H1 (cell line): ENCODE data around the gene BTBD9. TPM values are rescaled to one million over a fixed set of nuclear protein-coding genes. Genes with fewer than 3 reads are reported as not detected.

Experiments
- CTCF ChIA-PET: fragments of 300-600 bp; sonication (Branson Sonifier 250); formaldehyde crosslinking; loops from one replicate; lab custom pipeline; 2021; ENCODE audit not compliant: partially characterized antibody; lab: Charles Lee
- POLR2A ChIA-PET: fragments of 300-600 bp; sonication (Branson Sonifier 250); formaldehyde crosslinking; loops from one replicate; lab custom pipeline; 2021; ENCODE audit warnings: inconsistent platforms; ENCODE audit not compliant: partially characterized antibody; lab: Charles Lee
- DNase-seq, 2 experiments: peaks; one replicate each; pipeline versions ENCODE4 v3.0.0 to v3.0.0-alpha.2; 2010 to 2022; ENCODE audit warnings: low spot score in 2 of 2, low read depth in 1 of 2, mixed read lengths in 1 of 2
- FAIRE-seq: peaks from 2 replicates; lab custom pipeline; 2011; peaks lifted over from hg19 to GRCh38; lab: Jason Lieb, UNC
- H2AFZ ChIP-seq: 2 replicates; pipeline ENCODE4 v1.8.1; 2012; ENCODE audit warnings: low read length, inconsistent platforms
- H2AK5ac ChIP-seq: 2 replicates; pipeline ENCODE4 v1.6.1; 2013; ENCODE audit warnings: low read depth, low read length
- H2BK120ac ChIP-seq: replicated peaks from 2 replicates; pipeline ENCODE3; 2013; ENCODE audit warnings: low read depth, low read length, inconsistent platforms
- H2BK12ac ChIP-seq: 2 replicates; pipeline ENCODE4 v1.6.1; 2013; ENCODE audit warnings: low read depth, low read length
- H2BK15ac ChIP-seq: 2 replicates; pipeline ENCODE4 v1.6.1; 2013; ENCODE audit warnings: low read length
- H2BK20ac ChIP-seq: 2 replicates; pipeline ENCODE4 v1.6.1; 2013; ENCODE audit warnings: low read length
- H2BK5ac ChIP-seq: 2 replicates; pipeline ENCODE4 v1.6.1; 2013; ENCODE audit warnings: low read depth, low read length
- H3K14ac ChIP-seq: 2 replicates; pipeline ENCODE4 v1.6.1; 2013; ENCODE audit warnings: inconsistent platforms; ENCODE audit not compliant: insufficient read length
- H3K18ac ChIP-seq: 2 replicates; pipeline ENCODE4 v1.6.1; 2013; ENCODE audit warnings: low read length; ENCODE audit errors: extremely low read depth
- H3K23ac ChIP-seq: 2 replicates; pipeline ENCODE4 v1.6.1; 2013; ENCODE audit warnings: inconsistent platforms; ENCODE audit not compliant: insufficient read length
- H3K23me2 ChIP-seq: 2 replicates; pipeline ENCODE4 v1.6.1; 2013; ENCODE audit warnings: low read depth, low read length
- H3K27ac ChIP-seq: 2 replicates; pipeline ENCODE4 v1.6.1; 2011; ENCODE audit warnings: low read depth, low read length, inconsistent platforms
- H3K27me3 ChIP-seq, 4 experiments: replicated peaks in 1 of 4; 1 replicate in 1 of 4; 2 replicates in 3 of 4; pipeline versions ENCODE4 v1.6.1 to v1.8.1; 2011 to 2013; ENCODE audit warnings: low read length in 3 of 4, mild to moderate bottlenecking in 3 of 4, inconsistent platforms in 2 of 4, mixed read lengths in 2 of 4, moderate library complexity in 1 of 4; ENCODE audit not compliant: control insufficient read depth in 3 of 4, insufficient read depth in 3 of 4; ENCODE audit errors: extremely low read depth in 1 of 4
- H3K36me3 ChIP-seq, 4 experiments: 2 replicates each; pipeline versions ENCODE4 v1.6.1 to v1.8.1; 2011 to 2013; ENCODE audit warnings: mild to moderate bottlenecking in 4 of 4, low read length in 3 of 4, moderate library complexity in 2 of 4, control low read depth in 1 of 4, inconsistent platforms in 1 of 4; ENCODE audit not compliant: insufficient read depth in 4 of 4, control insufficient read depth in 2 of 4
- H3K4ac ChIP-seq: replicated peaks from 2 replicates; pipeline ENCODE3; 2013; ENCODE audit warnings: low read length, low read depth, mixed read lengths, inconsistent platforms; ENCODE audit not compliant: insufficient read length
- H3K4me1 ChIP-seq, 4 experiments: replicated peaks in 1 of 4; 1 replicate in 1 of 4; 2 replicates in 3 of 4; pipeline versions ENCODE4 v1.6.1 to v1.8.1; 2011 to 2013; ENCODE audit warnings: low read length in 3 of 4, inconsistent platforms in 2 of 4, mixed read lengths in 1 of 4; ENCODE audit not compliant: insufficient read depth in 4 of 4, control insufficient read depth in 3 of 4
- H3K4me2 ChIP-seq, 2 experiments: 2 replicates each; pipeline versions ENCODE4 v1.6.1 to v1.8.1; 2011 to 2013; ENCODE audit warnings: low read depth in 2 of 2, low read length in 2 of 2, control low read depth in 1 of 2, inconsistent platforms in 1 of 2, mild to moderate bottlenecking in 1 of 2; ENCODE audit not compliant: insufficient read depth in 1 of 2
- H3K4me3 ChIP-seq, 4 experiments: fragments of 200-600, 300-600 bp in 1 of 4; sonication (generic), shearing (Covaris generic), sonication (Bioruptor Twin) in 1 of 4; 2 replicates each; pipeline versions ENCODE4 v1.5.1 to v1.8.1; 2011 to 2016; ENCODE audit warnings: low read length in 4 of 4, low read depth in 3 of 4, control low read depth in 2 of 4, inconsistent platforms in 2 of 4, mild to moderate bottlenecking in 2 of 4, mixed read lengths in 1 of 4, moderate library complexity in 1 of 4; ENCODE audit not compliant: insufficient read depth in 2 of 4; ENCODE audit errors: extremely low read depth in 1 of 4
- H3K56ac ChIP-seq: replicated peaks from 2 replicates; pipeline ENCODE3; 2013; ENCODE audit warnings: low read depth, mild to moderate bottlenecking, mixed read lengths, low read length, inconsistent platforms; ENCODE audit not compliant: insufficient read length
- H3K79me1 ChIP-seq: 2 replicates; pipeline ENCODE4 v1.6.1; 2013; ENCODE audit warnings: low read depth, low read length, control low read depth
- H3K79me2 ChIP-seq, 2 experiments: 2 replicates each; pipeline versions ENCODE4 v1.6.1 to v1.8.1; 2012 to 2013; ENCODE audit warnings: low read length in 2 of 2, mild to moderate bottlenecking in 2 of 2, inconsistent platforms in 1 of 2; ENCODE audit not compliant: insufficient read depth in 2 of 2, control insufficient read depth in 1 of 2
- H3K9ac ChIP-seq, 4 experiments: replicated peaks in 1 of 4; 1 replicate in 1 of 4; 2 replicates in 3 of 4; pipeline versions ENCODE4 v1.6.1 to v1.8.1; 2011 to 2013; ENCODE audit warnings: low read depth in 3 of 4, low read length in 3 of 4, control low read depth in 2 of 4, mild to moderate bottlenecking in 2 of 4, moderate library complexity in 2 of 4, inconsistent platforms in 1 of 4; ENCODE audit errors: extremely low read depth in 1 of 4
- H3K9me3 ChIP-seq, 2 experiments: 2 replicates each; pipeline versions ENCODE4 v1.6.1 to v1.8.1; 2012 to 2013; ENCODE audit warnings: mild to moderate bottlenecking in 2 of 2, moderate library complexity in 2 of 2, control low read depth in 1 of 2, inconsistent platforms in 1 of 2, low read depth in 1 of 2, low read length in 1 of 2, mixed read lengths in 1 of 2; ENCODE audit not compliant: insufficient read depth in 2 of 2
- H4K20me1 ChIP-seq, 2 experiments: replicated peaks in 1 of 2; 2 replicates each; pipeline versions ENCODE3 to v1.8.1; 2011 to 2013; ENCODE audit warnings: inconsistent platforms in 2 of 2, low read length in 2 of 2, mild to moderate bottlenecking in 1 of 2; ENCODE audit not compliant: insufficient read depth in 2 of 2, control insufficient read depth in 1 of 2
- H4K5ac ChIP-seq: 2 replicates; pipeline ENCODE4 v1.6.1; 2013; ENCODE audit warnings: low read length, low read depth, mixed read lengths, inconsistent platforms; ENCODE audit not compliant: insufficient read length
- H4K8ac ChIP-seq: 2 replicates; pipeline ENCODE4 v1.8.0; 2013; ENCODE audit warnings: mild to moderate bottlenecking, moderate library complexity, low read length, inconsistent platforms; ENCODE audit not compliant: insufficient read depth; ENCODE audit errors: extremely low read depth
- H4K91ac ChIP-seq: replicated peaks from 2 replicates; pipeline ENCODE3; 2013; ENCODE audit warnings: low read length, mixed read lengths, inconsistent platforms; ENCODE audit not compliant: insufficient read length
- CBX5 ChIP-seq: fragments of 300-800, 300-1000 bp; sonication (generic); IDR thresholded peaks from 2 replicates; pipeline ENCODE4 v1.7.1; 2016; ENCODE audit warnings: antibody characterized with exemption, low read length, low read depth
- CHD2 ChIP-seq: IDR thresholded peaks from 2 replicates; pipeline ENCODE4 v1.6.1; 2012; ENCODE audit warnings: low read length, improper control_type of control experiment
- POLR2A ChIP-seq, 2 experiments: IDR thresholded peaks; 1 replicate in 1 of 2; 2 replicates in 1 of 2; pipeline ENCODE4 v1.6.1; 2011; ENCODE audit warnings: low read depth in 2 of 2, low read length in 2 of 2, mild to moderate bottlenecking in 2 of 2; ENCODE audit errors: control extremely low read depth in 1 of 2
- RAD21 ChIP-seq, 2 experiments: IDR thresholded peaks in 1 of 2; conservative IDR thresholded peaks in 1 of 2; 2 replicates each; pipeline ENCODE4 v1.6.1; 2011; ENCODE audit warnings: low read depth in 2 of 2, low read length in 2 of 2, improper control_type of control experiment in 1 of 2, inconsistent platforms in 1 of 2, mild to moderate bottlenecking in 1 of 2, moderate library complexity in 1 of 2
- SIX5 ChIP-seq: IDR thresholded peaks from 2 replicates; pipeline ENCODE4 v1.6.1; 2011; ENCODE audit warnings: mild to moderate bottlenecking, low read depth, low read length
- TAF1 ChIP-seq: IDR thresholded peaks from 2 replicates; pipeline ENCODE4 v1.6.1; 2011; ENCODE audit warnings: mild to moderate bottlenecking, low read depth, low read length
- WGBS, 2 experiments: shearing (Covaris generic) in 1 of 2; methylation state at CpG; one replicate each; pipeline versions ENCODE4 v1.1.6 to v1.1.7; 2013 to 2015; ENCODE audit warnings: low lambda C conversion rate in 2 of 2, mixed read lengths in 2 of 2, inconsistent platforms in 1 of 2, low coverage in 1 of 2, missing lambda C conversion rate in 1 of 2; ENCODE audit not compliant: insufficient replicate concordance in 2 of 2, insufficient coverage in 1 of 2, insufficient read length in 1 of 2; ENCODE audit errors: extremely low coverage in 1 of 2, missing lambda C conversion rate in 1 of 2; 5-methylcytosine and 5-hydroxymethylcytosine counted together
- polyA plus RNA-seq, 7 experiments: library from polyadenylated mRNA; depleted of rRNA in 3 of 7; stranded (reverse) in 5 of 7; unstranded in 2 of 7; fragments of >200 nt in 5 of 7; fragments of 200-250 nt in 2 of 7; gene quantifications; 1 replicate in 5 of 7; 2 replicates in 1 of 7; 4 replicates in 1 of 7; pipeline versions ENCODE4 v1.2.1 to v1.2.3, GENCODE V29; 2011 to 2013; ENCODE audit warnings: missing spikeins in 2 of 7, mixed read lengths in 2 of 7
- total RNA-seq: library from RNA; stranded (reverse); fragmentation: NEBNext Ultra II Directional; extraction: Animal tissue kit (Norgen Biotek cat#: 25700); gene quantifications from 2 replicates; pipeline ENCODE4 v1.2.1, GENCODE V29; 2021

The BTBD9 gene
- total and polyA plus RNA-seq, 2 of the 8 experiments (the other 6 are each of a cell fraction or from before 2014, with no cell fraction given) = 0.92 to 4.1 TPM

DNA sequence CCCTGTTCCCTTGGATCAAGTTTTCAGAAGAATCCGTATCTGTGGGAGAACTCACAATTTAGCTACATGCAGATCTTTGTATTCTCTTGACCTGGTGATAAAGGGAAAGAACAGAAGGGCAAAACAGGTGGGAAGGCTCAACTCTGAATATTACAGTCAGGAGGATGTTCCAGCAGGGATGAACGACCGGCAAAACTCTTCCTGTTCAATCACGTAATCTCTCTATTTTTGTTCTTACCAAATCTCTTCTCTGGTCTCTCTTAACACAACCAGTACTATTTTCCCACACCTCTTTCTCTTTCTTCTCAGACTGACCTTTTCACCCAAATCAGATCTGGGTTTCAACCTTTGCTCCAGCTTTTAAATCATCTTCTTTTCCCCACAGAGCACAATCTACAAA lies 371.4 kb downstream of the BTBD9 start:
- Histone ChIP-seq H2AK5ac (no peak overlapping the region), H4K5ac (no peak overlapping the region), H2BK12ac (no peak overlapping the region), H3K4ac (no peak overlapping the region), H4K91ac (no peak overlapping the region), H4K20me1 (no peaks in the 10 kb centered on the region), H2BK5ac (no peak overlapping the region), H3K9me3 (no peaks in the 10 kb centered on the region), H3K23me2 (no peaks in the 10 kb centered on the region), H3K14ac (no peak overlapping the region), H3K79me2 (no peaks in the 10 kb centered on the region), H3K56ac (no peak overlapping the region), H3K27me3 (no peaks in the 10 kb centered on the region; a peak in 1 of 7 replicates), H3K4me1 (peaks cover 6 to 27% (median 16%) of the 10 kb centered on the region in 4 experiments), H3K36me3 (no peaks in the 10 kb centered on the region), H3K4me2 (no peak overlapping the region), H3K9ac (no peak overlapping the region), H4K8ac (no peak overlapping the region), H3K79me1 (no peaks in the 10 kb centered on the region), H3K27ac (no peak overlapping the region), H3K18ac (no peak overlapping the region), H3K23ac (no peak overlapping the region), H3K4me3 (no peak overlapping the region), H2AFZ (no peak overlapping the region), H2BK15ac (no peak overlapping the region), H2BK120ac (no peak overlapping the region), H2BK20ac (no peak overlapping the region)
- DNase-seq (no peak), FAIRE-seq (no peak)
- 81% methylated on average over 4 of the region's 4 CpGs; no CpG with 5 or more reads in 1 of the 2 experiments for WGBS, 2 experiments
- POLR2A ChIA-PET = interaction anchor here (0.9 kb wide), 1 partner anchor 16 kb away, joined by 3 read pairs; no protein-coding TSS in a partner anchor
- TF ChIP-seq TAF1 (no peak), RAD21 (IDR thresholded peaks at IDR 0.05 in 1 of 2, conservative IDR thresholded peaks at IDR 0.05 in 1 of 2; ENCODE audit: low read depth in 2 of 2, low read length in 2 of 2) (no peak), SIX5 (no peak), CBX5 (no peak), CHD2 (no peak), POLR2A (IDR thresholded peaks at IDR 0.05; ENCODE audit: control extremely low read depth in 1 of 2, low read depth in 2 of 2, low read length in 2 of 2) (no peak)
- CTCF ChIA-PET = interaction anchor here (2.8 kb wide), 1 partner anchor 11 kb away, joined by 19 read pairs; no protein-coding TSS in a partner anchor
